Bronchial smooth muscle cell (primary cell): Measurements from ENCODE around the gene CFAP44. TPM values are rescaled to one million over a fixed set of nuclear protein-coding genes. Genes with fewer than 3 reads are reported as not detected.

ENCODE experiments used
- total RNA-seq: library from RNA; depleted of rRNA; stranded (reverse); fragments of >200 nt; gene quantifications from 2 replicates; pipeline ENCODE4 v1.2.1, GENCODE V29; 2014

CFAP44 gene, protein sequence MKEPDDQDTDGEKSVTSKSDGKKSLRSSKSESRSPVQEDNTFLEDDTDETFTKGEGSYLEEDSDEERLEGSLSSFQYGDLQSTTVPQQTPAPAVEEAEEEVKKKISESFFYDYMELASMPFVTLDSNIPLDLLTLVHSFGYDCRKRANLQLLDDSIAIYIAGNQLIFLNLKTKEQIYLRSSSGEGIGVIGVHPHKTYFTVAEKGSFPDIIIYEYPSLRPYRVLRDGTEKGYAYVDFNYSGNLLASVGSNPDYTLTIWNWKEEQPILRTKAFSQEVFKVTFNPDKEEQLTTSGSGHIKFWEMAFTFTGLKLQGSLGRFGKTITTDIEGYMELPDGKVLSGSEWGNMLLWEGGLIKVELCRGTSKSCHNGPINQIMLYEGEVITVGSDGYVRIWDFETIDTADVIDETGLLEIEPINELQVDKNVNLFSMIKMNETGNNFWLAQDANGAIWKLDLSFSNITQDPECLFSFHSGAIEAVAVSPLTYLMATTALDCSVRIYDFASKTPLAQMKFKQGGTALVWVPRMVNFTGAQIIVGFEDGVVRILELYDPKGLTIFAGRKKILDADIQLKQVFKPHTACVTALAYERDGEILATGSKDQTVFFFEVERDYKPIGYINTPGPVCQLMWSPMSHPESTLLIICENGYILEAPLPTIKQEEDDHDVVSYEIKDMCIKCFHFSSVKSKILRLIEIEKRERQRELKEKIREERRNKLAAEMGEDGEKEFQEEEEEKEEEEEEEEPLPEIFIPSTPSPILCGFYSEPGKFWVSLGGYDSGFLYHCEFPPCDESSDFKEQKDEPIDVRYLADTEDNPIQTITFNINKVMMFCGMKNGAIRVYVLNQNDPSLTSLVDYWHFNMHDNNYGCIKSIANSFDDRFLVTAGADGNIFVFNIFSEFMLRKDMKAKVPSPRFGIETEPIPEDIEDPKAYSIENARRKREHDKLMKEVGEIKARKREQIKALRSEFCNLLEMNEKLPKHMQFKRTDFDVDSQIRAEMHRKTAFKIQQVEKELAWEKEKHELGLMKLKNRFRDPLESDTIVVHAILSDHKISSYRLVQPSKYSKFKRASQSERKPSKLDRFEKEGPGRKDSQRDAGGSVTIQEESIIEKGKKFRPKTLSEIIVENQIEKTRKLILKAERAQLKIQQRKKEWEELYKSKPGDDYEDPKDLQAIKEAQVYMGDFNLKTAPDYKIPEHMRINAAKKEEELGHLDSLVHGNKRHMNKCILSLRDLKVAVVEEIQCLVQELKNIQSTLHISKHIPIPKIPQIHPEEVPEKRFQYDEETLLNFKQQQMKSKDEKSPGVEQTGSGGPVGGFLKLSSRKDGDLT (N-terminal part only)
- total RNA-seq, result 3.2 and 4.4 TPM in 2 replicates

DNA sequence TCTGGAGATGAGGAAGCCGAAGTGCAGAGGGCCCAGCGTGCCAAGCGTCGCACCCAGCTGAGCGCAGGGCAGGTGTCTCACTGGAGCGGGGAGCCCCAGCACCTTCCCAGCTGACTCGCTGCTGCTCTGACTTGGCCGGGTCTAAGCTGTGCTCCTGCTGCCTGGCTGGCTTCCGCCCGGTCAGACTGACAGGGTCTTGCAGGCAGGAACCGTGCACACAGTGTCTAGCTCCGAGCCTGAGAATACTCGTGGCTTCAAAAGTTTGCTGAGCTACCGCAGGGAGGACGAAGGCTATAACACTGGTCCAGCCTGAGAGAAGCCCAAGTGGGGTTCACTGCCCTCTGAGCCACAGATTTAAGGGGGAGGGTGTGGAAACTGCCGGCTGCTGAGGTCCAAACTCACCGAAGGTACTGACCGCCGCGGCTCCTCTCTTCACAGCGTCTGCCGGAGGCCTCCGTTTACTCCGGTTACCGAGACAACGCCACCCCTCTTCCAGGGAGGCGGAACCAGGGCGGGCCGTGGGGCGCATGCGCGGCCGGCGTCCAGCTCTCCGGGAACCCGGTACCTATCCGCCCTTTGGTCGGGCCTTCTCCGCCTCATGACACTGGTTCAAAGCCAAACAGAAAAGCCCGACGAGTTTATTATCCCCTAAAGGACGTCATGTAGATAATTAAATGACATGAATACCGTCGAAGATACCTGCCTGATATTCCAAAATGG is at the start of gene CFAP44:
CFAP44 (minus strand) TSS at position 443 of the 720 bp plus-strand sequence. CDS start 7,829 bp downstream, outside the sequence.

Other genes starting within 250 kb of the CFAP44 start
- gene BOC, start 229.9 kb downstream of the CFAP44 start, total RNA-seq, result 2.8 and 3.5 TPM in 2 replicates
- gene SPICE1, start 73.7 kb upstream of the CFAP44 start, total RNA-seq, result 8.2 and 8.8 TPM in 2 replicates
- not detected in 2 replicates for gene SIDT1, start 91.1 kb upstream of the CFAP44 start, total RNA-seq